ENCODE data around the gene LEKR1. TPM values are rescaled to one million over a fixed set of nuclear protein-coding genes. Genes with fewer than 3 reads are reported as not detected.
"Not testable (repeated sequence)": the region's sequence is repeated elsewhere in the genome, so short reads cannot be mapped to it uniquely, and the experiment has no call there.

The LEKR1 gene
- total and polyA plus RNA-seq, 2 donors = 1.0 to 1.7 TPM

- Histone ChIP-seq H3K27me3 (ENCODE audit: control insufficient read depth in 2 of 2, insufficient read depth in 1 of 2, low read length in 1 of 2) (no peaks in the 10 kb centered on the region), H3K4me3 (ENCODE audit: low read length in 2 of 2) (no peak overlapping the region), H3K36me3 (ENCODE audit: control insufficient read depth in 2 of 2, insufficient read depth in 2 of 2, low read length in 1 of 2) (no peaks in the 10 kb centered on the region), H3K4me1 (ENCODE audit: control insufficient read depth in 2 of 2, insufficient read depth in 2 of 2, low read length in 2 of 2) (no peaks in the 10 kb centered on the region), H3K27ac (ENCODE audit: low read depth in 1 of 2, low read length in 1 of 2) (no peak overlapping the region), H3K9me3 (ENCODE audit: control insufficient read depth in 2 of 2, insufficient read depth in 1 of 2, low read length in 1 of 2) (no peaks in the 10 kb centered on the region)
- DNase-seq (ENCODE audit: low read depth in 6 of 9, low spot score in 9 of 9) = no peak
- WGBS = 96% methylated on average over 2 of the region's 2 CpGs
Observed at GRCh38 chr3:156906275-156906674, 80.1 kb downstream of the LEKR1 start.

GRCh38 chr3:156908398-156908797 is 82.2 kb downstream of the LEKR1 start:
- H3K4me1 ChIP-seq (ENCODE audit: control insufficient read depth in 2 of 2, insufficient read depth in 2 of 2, low read length in 2 of 2) = no peaks in the 10 kb centered on the region
- H3K4me3 ChIP-seq (ENCODE audit: low read length in 2 of 2) = no peak overlapping the region
- H3K9me3 ChIP-seq (ENCODE audit: control insufficient read depth in 2 of 2, insufficient read depth in 1 of 2, low read length in 1 of 2) = no peaks in the 10 kb centered on the region
- 98% methylated on average over 1 of the region's 1 CpG for WGBS
- no peak overlapping the region for H3K27ac ChIP-seq (ENCODE audit: low read depth in 1 of 2, low read length in 1 of 2)
- H3K27me3 ChIP-seq (ENCODE audit: control insufficient read depth in 2 of 2, insufficient read depth in 1 of 2, low read length in 1 of 2) = no peaks in the 10 kb centered on the region
- DNase-seq (ENCODE audit: low read depth in 6 of 9, low spot score in 9 of 9) = no peak
- H3K36me3 ChIP-seq (ENCODE audit: control insufficient read depth in 2 of 2, insufficient read depth in 2 of 2, low read length in 1 of 2) = no peaks in the 10 kb centered on the region

GRCh38 chr3:156910022-156910421 is 83.9 kb downstream of the LEKR1 start:
- H3K4me1 ChIP-seq (ENCODE audit: control insufficient read depth in 2 of 2, insufficient read depth in 2 of 2, low read length in 2 of 2) = no peaks in the 10 kb centered on the region
- 94% methylated on average over 3 of the region's 3 CpGs for WGBS
- no peak overlapping the region for H3K27ac ChIP-seq (ENCODE audit: low read depth in 1 of 2, low read length in 1 of 2)
- no peaks in the 10 kb centered on the region for H3K27me3 ChIP-seq (ENCODE audit: control insufficient read depth in 2 of 2, insufficient read depth in 1 of 2, low read length in 1 of 2)
- no peak for DNase-seq (ENCODE audit: low read depth in 6 of 9, low spot score in 9 of 9)
- H3K36me3 ChIP-seq (ENCODE audit: control insufficient read depth in 2 of 2, insufficient read depth in 2 of 2, low read length in 1 of 2) = no peaks in the 10 kb centered on the region
- no peaks in the 10 kb centered on the region for H3K9me3 ChIP-seq (ENCODE audit: control insufficient read depth in 2 of 2, insufficient read depth in 1 of 2, low read length in 1 of 2)
- no peak overlapping the region for H3K4me3 ChIP-seq (ENCODE audit: low read length in 2 of 2)

- not testable (repeated sequence) for DNase-seq (ENCODE audit: low read depth in 6 of 9, low spot score in 9 of 9); H3K27me3 ChIP-seq (ENCODE audit: control insufficient read depth in 2 of 2, insufficient read depth in 1 of 2, low read length in 1 of 2); H3K36me3 ChIP-seq (ENCODE audit: control insufficient read depth in 2 of 2, insufficient read depth in 2 of 2, low read length in 1 of 2); H3K27ac ChIP-seq (ENCODE audit: low read depth in 1 of 2, low read length in 1 of 2); H3K4me3 ChIP-seq (ENCODE audit: low read length in 2 of 2); H3K4me1 ChIP-seq (ENCODE audit: control insufficient read depth in 2 of 2, insufficient read depth in 2 of 2, low read length in 2 of 2); H3K9me3 ChIP-seq (ENCODE audit: control insufficient read depth in 2 of 2, insufficient read depth in 1 of 2, low read length in 1 of 2)
- WGBS = 31% methylated on average over 2 of the region's 2 CpGs
Observed at GRCh38 chr3:156910831-156911230, 84.7 kb downstream of the LEKR1 start.

GRCh38 chr3:156914300-156914699 is 88.1 kb downstream of the LEKR1 start:
- DNase-seq (ENCODE audit: low read depth in 6 of 9, low spot score in 9 of 9); H3K27ac ChIP-seq (ENCODE audit: low read depth in 1 of 2, low read length in 1 of 2): not testable (repeated sequence)
- 98% methylated on average over 2 of the region's 2 CpGs for WGBS

GRCh38 chr3:156915372-156915771 is 89.2 kb downstream of the LEKR1 start:
- no peaks in the 10 kb centered on the region for H3K36me3 ChIP-seq (ENCODE audit: control insufficient read depth in 2 of 2, insufficient read depth in 2 of 2, low read length in 1 of 2)
- no peaks in the 10 kb centered on the region for H3K4me1 ChIP-seq (ENCODE audit: control insufficient read depth in 2 of 2, insufficient read depth in 2 of 2, low read length in 2 of 2)
- no peaks in the 10 kb centered on the region for H3K9me3 ChIP-seq (ENCODE audit: control insufficient read depth in 2 of 2, insufficient read depth in 1 of 2, low read length in 1 of 2)
- H3K27ac ChIP-seq (ENCODE audit: low read depth in 1 of 2, low read length in 1 of 2) = no peak overlapping the region
- no peaks in the 10 kb centered on the region for H3K27me3 ChIP-seq (ENCODE audit: control insufficient read depth in 2 of 2, insufficient read depth in 1 of 2, low read length in 1 of 2)
- WGBS = 97% methylated on average over 5 of the region's 5 CpGs
- DNase-seq (ENCODE audit: low read depth in 6 of 9, low spot score in 9 of 9) = no peak
- no peak overlapping the region for H3K4me3 ChIP-seq (ENCODE audit: low read length in 2 of 2)

More at GRCh38 chr3:156914300-156914699, 88.1 kb downstream of the LEKR1 start:
- not testable (repeated sequence) for H3K9me3 ChIP-seq (ENCODE audit: control insufficient read depth in 2 of 2, insufficient read depth in 1 of 2, low read length in 1 of 2); H3K27me3 ChIP-seq (ENCODE audit: control insufficient read depth in 2 of 2, insufficient read depth in 1 of 2, low read length in 1 of 2); H3K4me3 ChIP-seq (ENCODE audit: low read length in 2 of 2); H3K36me3 ChIP-seq (ENCODE audit: control insufficient read depth in 2 of 2, insufficient read depth in 2 of 2, low read length in 1 of 2); H3K4me1 ChIP-seq (ENCODE audit: control insufficient read depth in 2 of 2, insufficient read depth in 2 of 2, low read length in 2 of 2)

- Histone ChIP-seq H3K9me3 (ENCODE audit: control insufficient read depth in 2 of 2, insufficient read depth in 1 of 2, low read length in 1 of 2) (no peaks in the 10 kb centered on the region), H3K4me1 (ENCODE audit: control insufficient read depth in 2 of 2, insufficient read depth in 2 of 2, low read length in 2 of 2) (no peaks in the 10 kb centered on the region), H3K27me3 (ENCODE audit: control insufficient read depth in 2 of 2, insufficient read depth in 1 of 2, low read length in 1 of 2) (no peaks in the 10 kb centered on the region), H3K36me3 (ENCODE audit: control insufficient read depth in 2 of 2, insufficient read depth in 2 of 2, low read length in 1 of 2) (no peaks in the 10 kb centered on the region), H3K27ac (ENCODE audit: low read depth in 1 of 2, low read length in 1 of 2) (no peak overlapping the region), H3K4me3 (ENCODE audit: low read length in 2 of 2) (no peak overlapping the region)
- WGBS = 96% methylated on average over 6 of the region's 6 CpGs
- no peak for DNase-seq (ENCODE audit: low read depth in 6 of 9, low spot score in 9 of 9)
Observed at GRCh38 chr3:156918746-156919145, 92.6 kb downstream of the LEKR1 start.

- H3K27me3 ChIP-seq (ENCODE audit: control insufficient read depth in 2 of 2, insufficient read depth in 1 of 2, low read length in 1 of 2) = no peaks in the 10 kb centered on the region
- 92% methylated on average over 3 of the region's 3 CpGs for WGBS
- H3K27ac ChIP-seq (ENCODE audit: low read depth in 1 of 2, low read length in 1 of 2) = no peak overlapping the region
- no peaks in the 10 kb centered on the region for H3K36me3 ChIP-seq (ENCODE audit: control insufficient read depth in 2 of 2, insufficient read depth in 2 of 2, low read length in 1 of 2)
- DNase-seq (ENCODE audit: low read depth in 6 of 9, low spot score in 9 of 9) = no peak
- H3K9me3 ChIP-seq (ENCODE audit: control insufficient read depth in 2 of 2, insufficient read depth in 1 of 2, low read length in 1 of 2) = no peaks in the 10 kb centered on the region
- H3K4me3 ChIP-seq (ENCODE audit: low read length in 2 of 2) = no peak overlapping the region
- H3K4me1 ChIP-seq (ENCODE audit: control insufficient read depth in 2 of 2, insufficient read depth in 2 of 2, low read length in 2 of 2) = no peaks in the 10 kb centered on the region
Observed at GRCh38 chr3:156919818-156920217, 93.7 kb downstream of the LEKR1 start.

- H3K27me3 ChIP-seq (ENCODE audit: control insufficient read depth in 2 of 2, insufficient read depth in 1 of 2, low read length in 1 of 2) = no peaks in the 10 kb centered on the region
- H3K9me3 ChIP-seq (ENCODE audit: control insufficient read depth in 2 of 2, insufficient read depth in 1 of 2, low read length in 1 of 2) = no peaks in the 10 kb centered on the region
- no peak for DNase-seq (ENCODE audit: low read depth in 6 of 9, low spot score in 9 of 9)
- H3K27ac ChIP-seq (ENCODE audit: low read depth in 1 of 2, low read length in 1 of 2) = no peak overlapping the region
- 96% methylated on average over 1 of the region's 1 CpG for WGBS
- H3K4me1 ChIP-seq (ENCODE audit: control insufficient read depth in 2 of 2, insufficient read depth in 2 of 2, low read length in 2 of 2) = no peaks in the 10 kb centered on the region
- H3K36me3 ChIP-seq (ENCODE audit: control insufficient read depth in 2 of 2, insufficient read depth in 2 of 2, low read length in 1 of 2) = no peaks in the 10 kb centered on the region
- no peak overlapping the region for H3K4me3 ChIP-seq (ENCODE audit: low read length in 2 of 2)
Observed at GRCh38 chr3:156920399-156920798, 94.2 kb downstream of the LEKR1 start.

- 95% methylated on average over 1 of the region's 1 CpG for WGBS
Observed at GRCh38 chr3:156923349-156923748, 97.2 kb downstream of the LEKR1 start.

More at GRCh38 chr3:156923349-156923748, 97.2 kb downstream of the LEKR1 start:
- no peaks in the 10 kb centered on the region for H3K9me3 ChIP-seq (ENCODE audit: control insufficient read depth in 2 of 2, insufficient read depth in 1 of 2, low read length in 1 of 2)
- no peak overlapping the region for H3K27ac ChIP-seq (ENCODE audit: low read depth in 1 of 2, low read length in 1 of 2)
- no peak for DNase-seq (ENCODE audit: low read depth in 6 of 9, low spot score in 9 of 9)
- H3K4me3 ChIP-seq (ENCODE audit: low read length in 2 of 2) = no peak overlapping the region
- no peaks in the 10 kb centered on the region for H3K27me3 ChIP-seq (ENCODE audit: control insufficient read depth in 2 of 2, insufficient read depth in 1 of 2, low read length in 1 of 2)
- H3K4me1 ChIP-seq (ENCODE audit: control insufficient read depth in 2 of 2, insufficient read depth in 2 of 2, low read length in 2 of 2) = no peaks in the 10 kb centered on the region
- H3K36me3 ChIP-seq (ENCODE audit: control insufficient read depth in 2 of 2, insufficient read depth in 2 of 2, low read length in 1 of 2) = no peaks in the 10 kb centered on the region

Data from thymus (tissue), 11 donors.